Testis (tissue), 3 donors: Measurements from ENCODE around the gene BCAS3. TPM values are rescaled to one million over a fixed set of nuclear protein-coding genes. Genes with fewer than 3 reads are reported as not detected.

Experiments used
- DNase-seq: peaks from one replicate; pipeline ENCODE4 v3.0.0-alpha.2; 2019
- H3K27ac ChIP-seq, 2 donors: fragments of 200-600 bp; sonication (generic); one replicate each; pipeline ENCODE4 v1.5.1; 2019
- H3K27me3 ChIP-seq: fragments of 200-600 bp; sonication (generic); one replicate; pipeline ENCODE4 v1.5.1; 2019
- H3K36me3 ChIP-seq: fragments of 200-600 bp; sonication (generic); one replicate; pipeline ENCODE4 v1.5.1; 2017; ENCODE audit warnings: low read depth; ENCODE audit errors: missing control alignments
- H3K4me1 ChIP-seq: fragments of 200-600 bp; sonication (generic); one replicate; pipeline ENCODE4 v1.5.1; 2019
- H3K4me3 ChIP-seq, 2 donors: fragments of 200-600 bp; sonication (generic); one replicate each; pipeline ENCODE4 v1.5.1; 2017 to 2019
- H3K9me3 ChIP-seq: fragments of 200-600 bp; sonication (generic); one replicate; pipeline ENCODE4 v1.5.1; 2017
- CTCF ChIP-seq, 3 experiments: fragments of 450-650 bp in 2 of 3; fragments of 200-600 bp in 1 of 3; sonication (generic) in 1 of 3; IDR thresholded peaks; one replicate each; pipeline ENCODE4 v1.5.1; 2016 to 2019; ENCODE audit warnings: antibody characterized with exemption in 3 of 3, mild to moderate bottlenecking in 2 of 3, moderate library complexity in 1 of 3
- POLR2A ChIP-seq: fragments of 450-650 bp; IDR thresholded peaks from one replicate; pipeline ENCODE4 v1.6.1; 2017; ENCODE audit warnings: antibody characterized with exemption, mild to moderate bottlenecking, moderate library complexity
- WGBS, 2 donors: methylation state at CpG; one replicate each; pipeline ENCODE4 v1.1.5; 2018; 5-methylcytosine and 5-hydroxymethylcytosine counted together
- intact Hi-C: fragments of 100-400 bp; cut with DNase I; formaldehyde crosslinking; loops from one replicate; pipeline ENCODE4 v1.15.1; 2023; ENCODE audit warnings: low total_unique reads
- polyA plus RNA-seq: library from polyadenylated mRNA; stranded (reverse); fragments of 350-450 nt; fragmentation: Illumina TruSeq; extraction: RNeasy Lipid Tissue Mini Kit (QIAGEN cat#74804); gene quantifications from one replicate; pipeline ENCODE4 v1.2.3, GENCODE V29; 2014; ENCODE audit warnings: low read depth, low replicate concordance; ENCODE audit not compliant: insufficient read depth
- total RNA-seq, 2 donors: library from RNA; depleted of rRNA; stranded (reverse); fragments of >200 nt; gene quantifications; one replicate each; pipeline ENCODE4 v1.2.3, GENCODE V29; 2016

The BCAS3 gene
- total and polyA plus RNA-seq, 3 donors from 2014 or later, result 54.8 to 96.7 (median 73.0) TPM

GRCh38 chr17:60909405-60909804, 231.8 kb downstream of the BCAS3 start:
- no peak for DNase-seq
- no peak overlapping the region for H3K4me3 ChIP-seq
- no peak overlapping the region for H3K27ac ChIP-seq
- no peaks in the 10 kb centered on the region for H3K4me1 ChIP-seq
- 88 to 89% methylated on average over 1 of the region's 1 CpG for WGBS, 2 donors
- no peaks in the 10 kb centered on the region for H3K36me3 ChIP-seq
- TF ChIP-seq CTCF (IDR thresholded peaks at IDR 0.05) (no peak), POLR2A (no peak)
- intact Hi-C loops, result no loop called here
- H3K9me3 ChIP-seq, result no peaks in the 10 kb centered on the region
- H3K27me3 ChIP-seq, result no peaks in the 10 kb centered on the region

DNA sequence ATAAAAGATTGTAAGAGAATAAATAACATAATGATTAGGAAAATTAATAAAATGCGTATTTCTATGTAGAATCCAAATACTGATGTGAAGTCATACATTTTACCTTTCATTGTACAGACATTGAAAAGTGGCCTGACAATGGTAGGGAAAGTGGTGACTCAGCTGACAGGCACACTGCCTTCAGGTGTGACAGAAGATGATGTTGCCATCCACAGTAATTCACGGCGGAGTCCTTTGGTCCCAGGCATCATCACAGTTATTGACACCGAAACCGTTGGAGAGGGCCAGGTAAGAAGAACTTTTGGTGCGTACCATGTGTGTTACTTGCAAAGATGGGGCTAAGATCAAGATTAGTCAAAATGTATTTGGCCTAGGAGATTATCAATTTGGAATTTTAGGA, 232.8 kb downstream of the BCAS3 start:
- DNase-seq, result no peak
- 94 to 96% methylated on average over 6 of the region's 6 CpGs for WGBS, 2 donors
- no peaks in the 10 kb centered on the region for H3K4me1 ChIP-seq
- no peaks in the 10 kb centered on the region for H3K27me3 ChIP-seq
- no peak for TF ChIP-seq POLR2A
- no peak for TF ChIP-seq CTCF (IDR thresholded peaks at IDR 0.05)
- no peak overlapping the region for H3K27ac ChIP-seq
- H3K9me3 ChIP-seq, result no peaks in the 10 kb centered on the region
- intact Hi-C loops, result no loop called here
- no peaks in the 10 kb centered on the region for H3K36me3 ChIP-seq
- H3K4me3 ChIP-seq, result no peak overlapping the region

GRCh38 chr17:60914078-60914477, 236.4 kb downstream of the BCAS3 start:
- Histone ChIP-seq H3K27ac (no peak overlapping the region), H3K36me3 (no peaks in the 10 kb centered on the region), H3K4me1 (no peaks in the 10 kb centered on the region), H3K4me3 (no peak overlapping the region), H3K27me3 (no peaks in the 10 kb centered on the region), H3K9me3 (no peaks in the 10 kb centered on the region)
- TF ChIP-seq POLR2A (no peak), CTCF (IDR thresholded peaks at IDR 0.05) (no peak)
- WGBS, 2 donors, result 92 to 97% methylated on average over 1 of the region's 1 CpG
- no peak for DNase-seq
- intact Hi-C loops, result no loop called here

DNA sequence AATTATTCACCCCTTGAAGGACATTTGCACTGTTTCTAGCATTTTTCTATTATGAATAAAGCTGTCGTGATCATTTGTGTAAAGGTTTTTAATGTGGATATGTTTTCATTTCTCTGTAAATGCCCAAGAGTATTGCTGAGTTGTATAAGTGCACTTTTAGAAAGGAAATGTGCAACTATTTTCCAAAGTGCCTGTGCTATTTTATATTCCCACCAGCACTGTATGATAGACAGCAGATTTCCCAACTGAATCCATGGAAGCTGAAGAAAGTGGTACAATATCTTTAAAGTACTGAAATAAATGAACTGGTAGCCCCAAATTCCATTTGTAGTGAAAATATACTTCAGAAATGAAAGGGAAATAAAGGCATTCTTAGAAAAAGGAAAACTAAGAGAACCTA, 238.4 kb downstream of the BCAS3 start:
- Histone ChIP-seq H3K27ac (no peak overlapping the region), H3K4me3 (no peak overlapping the region), H3K4me1 (no peaks in the 10 kb centered on the region), H3K27me3 (no peaks in the 10 kb centered on the region), H3K36me3 (no peaks in the 10 kb centered on the region), H3K9me3 (no peaks in the 10 kb centered on the region)
- TF ChIP-seq CTCF (IDR thresholded peaks at IDR 0.05) (no peak), POLR2A (no peak)
- 100% methylated on average over 1 of the region's 1 CpG for WGBS, 2 donors
- intact Hi-C loops, result no loop called here
- no peak for DNase-seq

DNA sequence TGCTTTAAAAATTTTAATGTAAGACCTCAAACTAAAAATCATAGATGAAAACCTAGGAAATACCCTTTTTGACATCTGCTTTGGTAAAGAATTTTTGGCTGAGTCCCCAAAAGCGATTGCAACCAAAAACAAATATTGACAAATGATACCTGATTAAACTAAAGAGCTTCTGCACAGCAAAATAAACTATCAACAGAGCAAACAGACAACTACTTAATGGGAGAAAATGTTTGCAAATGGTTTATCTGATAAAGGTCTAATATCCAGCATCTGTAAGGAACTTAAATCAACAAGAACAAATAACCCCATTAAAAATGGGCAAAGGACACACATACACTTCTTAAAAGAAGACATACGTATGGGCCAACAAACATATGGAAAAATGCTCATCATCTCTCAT, 242.5 kb downstream of the BCAS3 start:
- H3K36me3 ChIP-seq, result no peaks in the 10 kb centered on the region
- no peak for DNase-seq
- no peaks in the 10 kb centered on the region for H3K4me1 ChIP-seq
- no peak overlapping the region for H3K27ac ChIP-seq
- H3K9me3 ChIP-seq, result no peaks in the 10 kb centered on the region
- H3K27me3 ChIP-seq, result no peaks in the 10 kb centered on the region
- intact Hi-C loops, result no loop called here
- TF ChIP-seq POLR2A, result no peak
- no peak for TF ChIP-seq CTCF (IDR thresholded peaks at IDR 0.05)
- no peak overlapping the region for H3K4me3 ChIP-seq
- 96 to 97% methylated on average over 2 of the region's 2 CpGs for WGBS, 2 donors
